Common myeloid progenitor, CD34-positive (primary cell): Measurements from ENCODE around the gene HMCN2.
A peak's percentile ranks its signal among the peaks of the same experiment; 100 is the strongest.
"Not testable (repeated sequence)": the region's sequence is repeated elsewhere in the genome, so short reads cannot be mapped to it uniquely, and the experiment has no call there.

Experiments
- CTCF ChIA-PET: fragments of 350-600 bp; sonication (Branson Sonifier 250); formaldehyde crosslinking; loops from one replicate; lab custom pipeline; 2021; ENCODE audit warnings: antibody characterized with exemption; lab: Charles Lee
- POLR2A ChIA-PET: fragments of 350-600 bp; sonication (Branson Sonifier 250); formaldehyde crosslinking; loops from one replicate; lab custom pipeline; 2021; ENCODE audit warnings: antibody characterized with exemption; lab: Charles Lee
- DNase-seq, 3 donors: peaks; one replicate each; pipeline versions ENCODE4 v3.0.0 to v3.0.0-alpha.2; 2013
- H3K27ac ChIP-seq, 2 experiments: 1 replicate in 1 of 2; 2 replicates in 1 of 2; pipeline ENCODE4 v1.7.0; 2013; ENCODE audit warnings: inconsistent platforms in 2 of 2, low read length in 2 of 2, mild to moderate bottlenecking in 2 of 2, low read depth in 1 of 2, moderate library complexity in 1 of 2; ENCODE audit not compliant: severe bottlenecking in 2 of 2, insufficient read depth in 1 of 2, poor library complexity in 1 of 2
- H3K27me3 ChIP-seq, 5 experiments: replicated peaks in 2 of 5; 1 replicate in 3 of 5; 2 replicates in 2 of 5; pipeline versions ENCODE4 v1.6.1 to v1.7.0; 2013; ENCODE audit warnings: low read length in 4 of 5, mild to moderate bottlenecking in 2 of 5, moderate library complexity in 2 of 5, inconsistent platforms in 1 of 5; ENCODE audit not compliant: insufficient read depth in 5 of 5, control insufficient read depth in 4 of 5
- H3K36me3 ChIP-seq, 4 experiments: 1 replicate in 2 of 4; 2 replicates in 2 of 4; pipeline versions ENCODE4 v1.6.1 to v1.7.0; 2013; ENCODE audit warnings: low read length in 3 of 4, control low read depth in 1 of 4, mild to moderate bottlenecking in 1 of 4; ENCODE audit not compliant: control insufficient read depth in 4 of 4, insufficient read depth in 4 of 4
- H3K4me1 ChIP-seq, 4 experiments: 1 replicate in 3 of 4; 2 replicates in 1 of 4; pipeline versions ENCODE4 v1.6.1 to v1.7.1; 2013; ENCODE audit warnings: low read length in 3 of 4, mild to moderate bottlenecking in 3 of 4, control low read depth in 1 of 4, inconsistent platforms in 1 of 4, moderate library complexity in 1 of 4; ENCODE audit not compliant: control insufficient read depth in 4 of 4, insufficient read depth in 4 of 4; ENCODE audit errors: control extremely low read depth in 1 of 4
- H3K4me3 ChIP-seq, 7 experiments: 1 replicate in 4 of 7; 2 replicates in 3 of 7; pipeline versions ENCODE4 v1.5.1 to v1.7.0; 2013; ENCODE audit warnings: mild to moderate bottlenecking in 7 of 7, low read length in 6 of 7, moderate library complexity in 6 of 7, inconsistent platforms in 2 of 7, low read depth in 2 of 7, control low read depth in 1 of 7; ENCODE audit not compliant: insufficient read depth in 4 of 7, control insufficient read depth in 1 of 7; ENCODE audit errors: extremely low read depth in 1 of 7
- H3K9me3 ChIP-seq, 5 experiments: 1 replicate in 4 of 5; 2 replicates in 1 of 5; pipeline versions ENCODE4 v1.6.1 to v1.7.1; 2013; ENCODE audit warnings: low read length in 4 of 5, mild to moderate bottlenecking in 2 of 5, inconsistent platforms in 1 of 5, low read depth in 1 of 5, moderate library complexity in 1 of 5; ENCODE audit not compliant: control insufficient read depth in 4 of 5, insufficient read depth in 2 of 5; ENCODE audit errors: control extremely low read depth in 1 of 5
- WGBS: methylation state at CpG from one replicate; pipeline ENCODE4 v1.1.5; 2013; ENCODE audit not compliant: insufficient coverage; 5-methylcytosine and 5-hydroxymethylcytosine counted together

Gene HMCN2

DNA sequence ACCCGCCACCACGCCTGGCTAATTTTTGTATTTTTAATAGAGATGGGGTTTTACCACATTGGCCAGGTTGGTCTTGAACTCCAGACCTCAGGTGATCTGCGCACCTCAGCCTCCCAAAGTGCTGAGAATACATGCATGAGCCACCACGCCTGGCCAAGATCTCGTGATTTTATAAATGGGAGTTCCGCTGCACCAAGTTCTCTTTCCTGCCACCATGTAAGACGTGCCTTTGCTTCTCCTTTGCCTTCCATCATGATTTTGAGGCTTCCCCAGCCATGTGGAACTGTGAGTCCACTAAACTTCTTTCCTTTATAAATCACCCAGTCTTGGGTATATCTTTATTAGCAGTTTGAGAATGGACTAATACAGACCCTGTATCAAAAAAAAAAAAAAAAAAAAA, 7.4 kb upstream of the HMCN2 start:
- CTCF ChIA-PET: interaction anchor here (1.7 to 2.1 kb wide), 2 partner anchors 12 to 14 kb away, joined by 5 read pairs; no protein-coding TSS in a partner anchor
- H3K9me3 ChIP-seq, H3K4me1 ChIP-seq, DNase-seq, H3K4me3 ChIP-seq, H3K36me3 ChIP-seq, POLR2A ChIA-PET, H3K27ac ChIP-seq: not testable (repeated sequence)
- peaks cover 0 to 48% (median 14%) of the 10 kb centered on the region in 5 experiments for H3K27me3 ChIP-seq
- WGBS: 100% methylated on average over 4 of the region's 7 CpGs

DNA sequence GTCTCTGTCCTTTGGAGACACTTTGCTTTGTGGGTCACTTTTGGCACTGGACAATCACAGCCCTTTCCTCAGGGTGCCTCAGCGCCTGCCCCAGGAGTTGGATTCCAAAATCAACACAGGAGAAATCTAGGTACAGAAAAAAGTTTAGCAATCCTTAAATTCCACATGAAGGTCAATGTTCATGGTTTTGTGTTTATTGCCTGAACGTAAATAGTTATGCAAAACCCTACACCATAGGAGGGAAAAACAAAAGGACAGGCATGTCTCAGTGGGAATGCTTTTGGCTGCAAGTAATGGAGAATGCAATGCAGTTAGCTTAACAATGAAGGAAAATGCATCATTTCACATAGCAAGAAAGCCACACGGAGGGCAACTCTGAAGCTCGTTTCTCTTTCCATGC, 6.5 kb upstream of the HMCN2 start:
- no peaks in the 10 kb centered on the region for H3K4me1 ChIP-seq
- no peak for DNase-seq
- peaks cover 0 to 3% (median 0%) of the 10 kb centered on the region in 5 experiments for H3K9me3 ChIP-seq
- H3K27me3 ChIP-seq: peaks cover 0 to 57% (median 23%) of the 10 kb centered on the region in 5 experiments
- POLR2A ChIA-PET: no interaction called here
- no peak overlapping the region for H3K27ac ChIP-seq
- no peak overlapping the region for H3K4me3 ChIP-seq
- no peaks in the 10 kb centered on the region for H3K36me3 ChIP-seq
- WGBS: 78% methylated on average over 4 of the region's 4 CpGs
- CTCF ChIA-PET: interaction anchor here (1.2 to 1.7 kb wide), 2 partner anchors 15 to 21 kb away, joined by 4 to 5 read pairs; no protein-coding TSS in a partner anchor

DNA sequence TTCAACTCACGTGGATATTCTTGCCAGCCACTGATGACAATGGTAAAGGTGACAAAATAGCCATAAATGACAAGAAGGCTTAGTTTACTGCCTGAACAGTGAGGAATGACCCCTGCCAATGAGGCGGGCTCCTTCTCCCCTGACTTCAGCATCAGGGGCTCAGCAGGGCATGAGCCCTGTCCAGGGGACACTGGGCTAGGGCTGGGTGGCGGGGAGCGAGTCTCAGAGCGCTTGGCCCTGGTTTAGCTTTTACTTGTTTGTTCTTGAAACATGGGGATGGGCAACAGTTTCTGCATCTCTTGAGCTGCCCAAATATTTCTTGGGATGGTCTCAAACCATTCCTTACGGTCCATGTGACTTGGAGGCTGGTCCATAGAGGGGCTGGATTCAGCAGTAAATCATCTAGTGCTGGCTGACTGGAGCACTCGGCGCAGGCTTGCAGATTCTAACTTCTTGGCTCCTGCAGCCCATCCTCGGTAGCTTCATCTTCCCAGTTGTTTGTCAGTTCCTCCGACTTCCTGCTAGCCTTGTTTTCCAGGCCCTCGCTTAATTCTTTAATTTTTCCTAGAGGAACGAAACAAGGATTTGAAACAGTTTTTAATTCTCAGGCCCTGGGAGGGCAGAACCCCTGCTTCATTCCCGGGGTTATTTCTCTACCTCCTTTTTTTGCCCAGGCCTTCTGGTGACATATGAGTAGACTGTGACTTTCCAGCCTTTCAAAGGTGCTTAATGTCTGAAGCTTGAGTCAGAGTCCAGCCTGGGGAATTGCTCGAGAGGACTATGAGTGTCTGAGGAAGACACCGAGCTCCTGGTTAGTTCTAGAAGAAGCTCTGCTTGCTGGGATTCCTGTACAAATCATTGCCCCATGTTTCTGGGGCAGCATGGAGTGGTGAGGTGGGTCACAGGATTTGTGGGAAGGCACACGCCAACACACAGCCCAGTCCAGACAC, 4.5 kb upstream of the HMCN2 start:
- H3K27me3 ChIP-seq: peaks cover 3 to 69% (median 31%) of the 10 kb centered on the region in 5 experiments
- CTCF ChIA-PET: no interaction called here
- no peak for DNase-seq

DNA sequence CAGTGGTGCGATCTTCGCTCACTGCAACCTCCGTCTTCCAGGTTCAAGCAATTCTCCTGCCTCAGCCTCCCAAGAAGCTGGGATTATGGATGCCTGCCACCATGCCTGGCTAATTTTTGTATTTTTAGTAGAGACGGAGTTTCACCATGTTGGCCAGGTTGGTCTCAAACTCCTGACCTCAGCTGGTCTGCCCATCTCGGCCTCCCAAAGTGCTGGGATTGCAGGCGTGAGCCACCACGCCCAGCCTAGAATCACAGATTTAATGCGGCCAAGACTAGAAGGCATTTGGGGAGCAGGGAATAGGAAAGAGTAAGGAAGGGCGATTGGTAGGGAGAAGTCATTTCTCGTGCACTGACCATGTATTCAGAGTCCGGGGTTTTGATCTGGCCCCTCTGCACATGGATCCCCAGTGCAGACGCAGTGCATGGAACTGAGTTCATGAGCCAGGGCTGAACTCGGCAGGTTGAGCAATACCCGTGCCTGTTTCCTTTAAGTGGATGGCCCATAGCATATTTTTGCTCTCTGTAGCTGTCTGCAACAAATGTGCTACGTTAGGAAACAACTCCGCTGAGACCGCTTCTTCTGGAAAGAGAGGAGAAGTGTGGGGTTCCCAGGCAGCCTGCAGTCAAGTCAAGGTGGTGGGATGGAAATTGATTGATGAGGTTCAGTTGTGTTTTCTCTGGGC, 3.4 kb upstream of the HMCN2 start:
- no peak overlapping the region for H3K27ac ChIP-seq
- DNase-seq: no peak
- peaks cover 3 to 80% (median 41%) of the 10 kb centered on the region in 5 experiments for H3K27me3 ChIP-seq
- ChIA-PET POLR2A (no interaction called here), CTCF (interaction anchor here (0.9 to 1.6 kb wide), 2 partner anchors 13 to 20 kb away, joined by 3 to 5 read pairs; no protein-coding TSS in a partner anchor)
- H3K9me3 ChIP-seq: peaks cover 0 to 3% (median 0%) of the 10 kb centered on the region in 5 experiments
- peaks cover 0 to 9% (median 4%) of the 10 kb centered on the region in 4 experiments for H3K4me1 ChIP-seq
- H3K4me3 ChIP-seq: no peak overlapping the region
- 77% methylated on average over 16 of the region's 17 CpGs for WGBS
- no peaks in the 10 kb centered on the region for H3K36me3 ChIP-seq

More for the DNA sequence above, 4.5 kb upstream of the HMCN2 start:
- 83% methylated on average over 16 of the region's 16 CpGs for WGBS
- Histone ChIP-seq H3K36me3 (no peaks in the 10 kb centered on the region), H3K9me3 (peaks cover 0 to 3% (median 0%) of the 10 kb centered on the region in 5 experiments), H3K27ac (no peak overlapping the region), H3K4me1 (peaks cover 0 to 8% (median 4%) of the 10 kb centered on the region in 4 experiments), H3K4me3 (no peak overlapping the region)
- POLR2A ChIA-PET: no interaction called here

- H3K36me3 ChIP-seq: no peaks in the 10 kb centered on the region
- H3K9me3 ChIP-seq: peaks cover 0 to 3% (median 0%) of the 10 kb centered on the region in 5 experiments
- peaks cover 0 to 9% (median 4%) of the 10 kb centered on the region in 4 experiments for H3K4me1 ChIP-seq
- no peak overlapping the region for H3K27ac ChIP-seq
- H3K27me3 ChIP-seq: peaks cover 3 to 86% (median 46%) of the 10 kb centered on the region in 5 experiments
- no peak for DNase-seq
- H3K4me3 ChIP-seq: no peak overlapping the region
- ChIA-PET POLR2A (no interaction called here), CTCF (interaction anchor here (0.9 to 1.6 kb wide), 2 partner anchors 13 to 21 kb away, joined by 3 to 5 read pairs; no protein-coding TSS in a partner anchor)
- WGBS: 77% methylated on average over 7 of the region's 7 CpGs
Observed at GRCh38 chr9:130262771-130263170, 2.8 kb upstream of the HMCN2 start.

- Histone ChIP-seq H3K27me3 (peaks cover 3 to 93% (median 54%) of the 10 kb centered on the region in 5 experiments), H3K4me3 (no peak overlapping the region), H3K27ac (no peak overlapping the region), H3K4me1 (peaks cover 0 to 9% (median 4%) of the 10 kb centered on the region in 4 experiments), H3K9me3 (peaks cover 0 to 3% (median 0%) of the 10 kb centered on the region in 5 experiments), H3K36me3 (no peaks in the 10 kb centered on the region)
- WGBS: 67% methylated on average over 10 of the region's 10 CpGs
- CTCF ChIA-PET: interaction anchor here (1.6 kb wide), 1 partner anchor 22 kb away, joined by 5 read pairs; no protein-coding TSS in a partner anchor
- POLR2A ChIA-PET: no interaction called here
- peak in 2 of 3 donors; percentile 15 to 31 for DNase-seq
Observed at GRCh38 chr9:130263601-130264413, 1.8 kb upstream of the HMCN2 start.
